ENCODE data around the gene MAN1C1. TPM values are rescaled to one million over a fixed set of nuclear protein-coding genes. Genes with fewer than 3 reads are reported as not detected.

MAN1C1 gene
- total RNA-seq, 1 experiment from 2014 or later, result 16.8 TPM

DNA sequence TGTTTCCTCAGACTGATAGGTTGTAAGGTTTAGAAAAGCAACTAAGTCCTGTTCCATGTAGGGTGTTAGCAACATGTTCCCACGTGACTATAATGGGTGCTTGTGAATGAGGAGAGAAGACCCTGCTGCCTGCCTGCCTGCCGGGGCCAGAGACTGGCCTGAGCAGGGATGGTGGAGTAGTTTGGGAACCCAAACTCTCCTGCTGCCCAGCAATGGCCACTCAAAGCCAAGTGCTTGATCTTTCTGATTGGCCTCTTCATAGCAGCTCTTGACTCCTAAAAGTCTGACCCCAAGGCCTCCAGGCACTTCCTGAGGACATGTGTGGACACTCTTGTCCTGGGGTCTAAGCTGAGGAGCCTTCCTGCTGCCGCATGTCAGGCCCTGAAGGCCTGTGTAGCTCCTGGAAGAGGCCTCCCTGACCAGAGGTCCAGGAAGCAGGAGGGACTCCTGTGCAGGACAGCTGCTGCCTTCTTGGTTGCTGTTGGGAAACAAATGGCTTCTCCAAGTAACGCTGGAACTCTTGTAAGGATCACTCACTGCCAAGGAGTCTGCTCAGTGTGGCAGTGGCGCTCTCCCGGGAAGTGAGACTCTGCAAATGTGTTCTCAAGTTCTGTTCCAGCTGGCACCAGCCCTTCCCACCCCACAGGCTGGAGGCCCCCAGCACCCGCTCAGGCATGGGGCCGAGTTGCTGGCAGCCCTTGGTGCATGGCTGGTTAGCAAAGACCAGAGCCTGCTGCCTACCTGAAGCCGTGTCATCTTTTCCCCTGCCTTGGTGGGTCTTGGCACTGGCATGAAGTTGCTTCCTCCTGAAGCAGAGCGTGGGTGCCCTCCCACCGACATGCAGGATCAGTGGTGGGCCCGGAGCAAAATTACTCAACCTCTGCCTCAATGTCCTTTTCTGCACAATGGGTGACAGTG lies 35.5 kb downstream of the MAN1C1 start (continued):
- TF ChIP-seq, protein P1, sequence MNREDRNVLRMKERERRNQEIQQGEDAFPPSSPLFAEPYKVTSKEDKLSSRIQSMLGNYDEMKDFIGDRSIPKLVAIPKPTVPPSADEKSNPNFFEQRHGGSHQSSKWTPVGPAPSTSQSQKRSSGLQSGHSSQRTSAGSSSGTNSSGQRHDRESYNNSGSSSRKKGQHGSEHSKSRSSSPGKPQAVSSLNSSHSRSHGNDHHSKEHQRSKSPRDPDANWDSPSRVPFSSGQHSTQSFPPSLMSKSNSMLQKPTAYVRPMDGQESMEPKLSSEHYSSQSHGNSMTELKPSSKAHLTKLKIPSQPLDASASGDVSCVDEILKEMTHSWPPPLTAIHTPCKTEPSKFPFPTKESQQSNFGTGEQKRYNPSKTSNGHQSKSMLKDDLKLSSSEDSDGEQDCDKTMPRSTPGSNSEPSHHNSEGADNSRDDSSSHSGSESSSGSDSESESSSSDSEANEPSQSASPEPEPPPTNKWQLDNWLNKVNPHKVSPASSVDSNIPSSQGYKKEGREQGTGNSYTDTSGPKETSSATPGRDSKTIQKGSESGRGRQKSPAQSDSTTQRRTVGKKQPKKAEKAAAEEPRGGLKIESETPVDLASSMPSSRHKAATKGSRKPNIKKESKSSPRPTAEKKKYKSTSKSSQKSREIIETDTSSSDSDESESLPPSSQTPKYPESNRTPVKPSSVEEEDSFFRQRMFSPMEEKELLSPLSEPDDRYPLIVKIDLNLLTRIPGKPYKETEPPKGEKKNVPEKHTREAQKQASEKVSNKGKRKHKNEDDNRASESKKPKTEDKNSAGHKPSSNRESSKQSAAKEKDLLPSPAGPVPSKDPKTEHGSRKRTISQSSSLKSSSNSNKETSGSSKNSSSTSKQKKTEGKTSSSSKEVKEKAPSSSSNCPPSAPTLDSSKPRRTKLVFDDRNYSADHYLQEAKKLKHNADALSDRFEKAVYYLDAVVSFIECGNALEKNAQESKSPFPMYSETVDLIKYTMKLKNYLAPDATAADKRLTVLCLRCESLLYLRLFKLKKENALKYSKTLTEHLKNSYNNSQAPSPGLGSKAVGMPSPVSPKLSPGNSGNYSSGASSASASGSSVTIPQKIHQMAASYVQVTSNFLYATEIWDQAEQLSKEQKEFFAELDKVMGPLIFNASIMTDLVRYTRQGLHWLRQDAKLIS (CRISPR knock-in tag; IDR thresholded peaks at IDR 0.05; ENCODE audit: borderline replicate concordance), result no peak
- TF ChIP-seq NFYB (CRISPR knock-in tag; conservative IDR thresholded peaks at IDR 0.05; ENCODE audit: low read depth) (no peak), NR2C2 (CRISPR knock-in tag; IDR thresholded peaks at IDR 0.05) (no peak)

DNA sequence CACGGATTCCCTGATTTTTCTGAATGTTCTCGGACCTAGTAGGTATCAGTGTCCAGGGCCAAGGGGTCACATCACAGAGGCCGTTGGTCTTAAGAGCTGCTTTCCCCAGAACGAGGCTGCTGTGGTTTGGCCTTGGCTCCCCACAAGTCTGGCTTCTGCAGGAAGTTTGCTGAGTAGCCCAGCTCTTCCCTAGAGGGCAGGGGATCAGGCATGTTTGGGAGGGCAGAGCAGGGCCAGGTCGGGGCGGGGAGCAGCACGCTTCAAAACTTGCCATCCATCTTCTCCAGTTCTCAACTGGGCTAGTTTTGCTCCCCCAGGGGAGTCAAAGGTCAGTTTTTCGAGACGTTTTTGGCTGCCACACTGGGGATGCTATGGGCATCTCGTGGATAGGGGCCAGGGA lies 37.0 kb downstream of the MAN1C1 start:
- Mint-ChIP-seq H3K9me3 (no peaks in the 10 kb centered on the region), H3K27me3 (ENCODE audit: low read depth) (no peaks in the 10 kb centered on the region), H3K27ac (no peak overlapping the region), H3K4me3 (no peak overlapping the region), H3K4me1 (no peaks in the 10 kb centered on the region), H3K36me3 (no peaks in the 10 kb centered on the region)
- no peak for DNase-seq (ENCODE audit: low spot score)
- TF ChIP-seq ESRRA (CRISPR knock-in tag; IDR thresholded peaks at IDR 0.05; ENCODE audit: borderline replicate concordance) (no peak), ZNF263 (CRISPR knock-in tag; IDR thresholded peaks at IDR 0.05; ENCODE audit: low read depth) (no peak)
- ATAC-seq, result no peak
- POLR2A ChIA-PET, result no interaction called here
- CTCF ChIA-PET, result interaction anchor here (1.4 kb wide), 1 partner anchor 35 kb away, joined by 4 read pairs; no protein-coding TSS in a partner anchor

DNA sequence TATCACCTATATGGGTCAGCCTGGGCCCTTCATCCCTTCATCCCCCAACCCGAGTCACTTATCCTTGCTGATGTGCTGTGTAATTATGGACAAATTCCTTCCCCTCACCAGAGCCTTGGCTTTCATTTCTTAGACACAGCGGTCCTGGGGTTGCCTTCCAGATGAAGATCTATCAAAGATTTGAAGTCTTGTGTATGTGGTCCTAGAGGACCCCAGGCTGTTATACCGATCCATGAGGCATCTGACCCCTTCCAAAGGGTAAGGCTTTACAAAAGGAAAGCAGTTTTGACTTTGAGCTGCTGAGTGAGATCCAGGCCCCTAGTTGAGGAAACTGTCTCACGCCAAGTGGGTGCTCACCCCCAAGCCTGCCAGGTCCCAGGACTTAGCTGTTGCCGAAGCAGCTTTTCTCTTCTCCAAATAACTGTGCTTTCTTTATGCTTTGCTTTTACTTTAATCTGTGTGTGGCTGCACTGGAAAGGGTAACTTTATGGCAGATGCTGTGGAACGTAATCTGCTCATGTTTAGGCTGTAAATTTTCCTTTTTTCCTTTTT lies 37.6 kb downstream of the MAN1C1 start:
- no peaks in the 10 kb centered on the region for H3K36me3 Mint-ChIP-seq
- H3K27ac Mint-ChIP-seq, result no peak overlapping the region
- ChIA-PET POLR2A (interaction anchor here (0.6 kb wide), 1 partner anchor 11 kb away, joined by 3 read pairs; no protein-coding TSS in a partner anchor), CTCF (interaction anchor here (1.2 to 1.4 kb wide), 2 partner anchors 35 to 144 kb away, joined by 3 to 4 read pairs; no protein-coding TSS in a partner anchor)
- H3K9me3 Mint-ChIP-seq, result no peaks in the 10 kb centered on the region
- H3K27me3 Mint-ChIP-seq (ENCODE audit: low read depth), result no peaks in the 10 kb centered on the region
- DNase-seq (ENCODE audit: low spot score), result no peak
- no peak overlapping the region for H3K4me3 Mint-ChIP-seq
- ATAC-seq, result no peak
- TF ChIP-seq, protein P2, sequence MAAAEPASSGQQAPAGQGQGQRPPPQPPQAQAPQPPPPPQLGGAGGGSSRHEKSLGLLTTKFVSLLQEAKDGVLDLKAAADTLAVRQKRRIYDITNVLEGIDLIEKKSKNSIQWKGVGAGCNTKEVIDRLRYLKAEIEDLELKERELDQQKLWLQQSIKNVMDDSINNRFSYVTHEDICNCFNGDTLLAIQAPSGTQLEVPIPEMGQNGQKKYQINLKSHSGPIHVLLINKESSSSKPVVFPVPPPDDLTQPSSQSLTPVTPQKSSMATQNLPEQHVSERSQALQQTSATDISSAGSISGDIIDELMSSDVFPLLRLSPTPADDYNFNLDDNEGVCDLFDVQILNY (CRISPR knock-in tag; IDR thresholded peaks at IDR 0.05), result no peak
- no peak for TF ChIP-seq PRRX2 (CRISPR knock-in tag; IDR thresholded peaks at IDR 0.05)
- TF ChIP-seq TEAD1 (CRISPR knock-in tag; IDR thresholded peaks at IDR 0.05), result no peak
- TF ChIP-seq, protein P3, sequence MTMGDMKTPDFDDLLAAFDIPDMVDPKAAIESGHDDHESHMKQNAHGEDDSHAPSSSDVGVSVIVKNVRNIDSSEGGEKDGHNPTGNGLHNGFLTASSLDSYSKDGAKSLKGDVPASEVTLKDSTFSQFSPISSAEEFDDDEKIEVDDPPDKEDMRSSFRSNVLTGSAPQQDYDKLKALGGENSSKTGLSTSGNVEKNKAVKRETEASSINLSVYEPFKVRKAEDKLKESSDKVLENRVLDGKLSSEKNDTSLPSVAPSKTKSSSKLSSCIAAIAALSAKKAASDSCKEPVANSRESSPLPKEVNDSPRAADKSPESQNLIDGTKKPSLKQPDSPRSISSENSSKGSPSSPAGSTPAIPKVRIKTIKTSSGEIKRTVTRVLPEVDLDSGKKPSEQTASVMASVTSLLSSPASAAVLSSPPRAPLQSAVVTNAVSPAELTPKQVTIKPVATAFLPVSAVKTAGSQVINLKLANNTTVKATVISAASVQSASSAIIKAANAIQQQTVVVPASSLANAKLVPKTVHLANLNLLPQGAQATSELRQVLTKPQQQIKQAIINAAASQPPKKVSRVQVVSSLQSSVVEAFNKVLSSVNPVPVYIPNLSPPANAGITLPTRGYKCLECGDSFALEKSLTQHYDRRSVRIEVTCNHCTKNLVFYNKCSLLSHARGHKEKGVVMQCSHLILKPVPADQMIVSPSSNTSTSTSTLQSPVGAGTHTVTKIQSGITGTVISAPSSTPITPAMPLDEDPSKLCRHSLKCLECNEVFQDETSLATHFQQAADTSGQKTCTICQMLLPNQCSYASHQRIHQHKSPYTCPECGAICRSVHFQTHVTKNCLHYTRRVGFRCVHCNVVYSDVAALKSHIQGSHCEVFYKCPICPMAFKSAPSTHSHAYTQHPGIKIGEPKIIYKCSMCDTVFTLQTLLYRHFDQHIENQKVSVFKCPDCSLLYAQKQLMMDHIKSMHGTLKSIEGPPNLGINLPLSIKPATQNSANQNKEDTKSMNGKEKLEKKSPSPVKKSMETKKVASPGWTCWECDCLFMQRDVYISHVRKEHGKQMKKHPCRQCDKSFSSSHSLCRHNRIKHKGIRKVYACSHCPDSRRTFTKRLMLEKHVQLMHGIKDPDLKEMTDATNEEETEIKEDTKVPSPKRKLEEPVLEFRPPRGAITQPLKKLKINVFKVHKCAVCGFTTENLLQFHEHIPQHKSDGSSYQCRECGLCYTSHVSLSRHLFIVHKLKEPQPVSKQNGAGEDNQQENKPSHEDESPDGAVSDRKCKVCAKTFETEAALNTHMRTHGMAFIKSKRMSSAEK (CRISPR knock-in tag; IDR thresholded peaks at IDR 0.05; ENCODE audit: borderline replicate concordance), result no peak
- no peak for TF ChIP-seq TCF7 (CRISPR knock-in tag; IDR thresholded peaks at IDR 0.05; ENCODE audit: low read depth)
- TF ChIP-seq, protein P4, sequence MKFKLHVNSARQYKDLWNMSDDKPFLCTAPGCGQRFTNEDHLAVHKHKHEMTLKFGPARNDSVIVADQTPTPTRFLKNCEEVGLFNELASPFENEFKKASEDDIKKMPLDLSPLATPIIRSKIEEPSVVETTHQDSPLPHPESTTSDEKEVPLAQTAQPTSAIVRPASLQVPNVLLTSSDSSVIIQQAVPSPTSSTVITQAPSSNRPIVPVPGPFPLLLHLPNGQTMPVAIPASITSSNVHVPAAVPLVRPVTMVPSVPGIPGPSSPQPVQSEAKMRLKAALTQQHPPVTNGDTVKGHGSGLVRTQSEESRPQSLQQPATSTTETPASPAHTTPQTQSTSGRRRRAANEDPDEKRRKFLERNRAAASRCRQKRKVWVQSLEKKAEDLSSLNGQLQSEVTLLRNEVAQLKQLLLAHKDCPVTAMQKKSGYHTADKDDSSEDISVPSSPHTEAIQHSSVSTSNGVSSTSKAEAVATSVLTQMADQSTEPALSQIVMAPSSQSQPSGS (CRISPR knock-in tag; IDR thresholded peaks at IDR 0.05; ENCODE audit: borderline replicate concordance, low read depth), result no peak
- no peak for TF ChIP-seq NFE2L1 (CRISPR knock-in tag; IDR thresholded peaks at IDR 0.05)
- no peak for TF ChIP-seq RORB (CRISPR knock-in tag; IDR thresholded peaks at IDR 0.05)
- TF ChIP-seq IRF2 (CRISPR knock-in tag; IDR thresholded peaks at IDR 0.05; ENCODE audit: borderline replicate concordance, low read depth), result no peak
- no peaks in the 10 kb centered on the region for H3K4me1 Mint-ChIP-seq

Data from WTC11 (cell line).